Astrocyte (in vitro differentiated cells and primary cell): ENCODE results near the gene MTMR1. TPM values are rescaled to one million over a fixed set of nuclear protein-coding genes. Genes with fewer than 3 reads are reported as not detected.

Source experiments
- DNase-seq: peaks from one replicate; pipeline ENCODE4 v3.0.0-alpha.2; 2010; ENCODE audit warnings: low read depth
- FAIRE-seq: peaks from 2 replicates; lab custom pipeline; 2011; peaks lifted over from hg19 to GRCh38; lab: Jason Lieb, UNC
- H2AFZ ChIP-seq: 2 replicates; pipeline ENCODE4 v1.6.0; 2012; ENCODE audit warnings: low read depth, low read length, inconsistent platforms
- H3K27ac ChIP-seq: 2 replicates; pipeline ENCODE4 v1.5.1; 2011; ENCODE audit warnings: low read depth, low read length, inconsistent platforms
- H3K27me3 ChIP-seq: 2 replicates; pipeline ENCODE4 v1.6.0; 2011; ENCODE audit warnings: low read length, inconsistent platforms; ENCODE audit not compliant: insufficient read depth
- H3K36me3 ChIP-seq: 2 replicates; pipeline ENCODE4 v1.5.1; 2011; ENCODE audit warnings: low read length, inconsistent platforms; ENCODE audit not compliant: insufficient read depth
- H3K4me1 ChIP-seq: 2 replicates; pipeline ENCODE4 v1.5.1; 2011; ENCODE audit warnings: low read length, inconsistent platforms; ENCODE audit not compliant: insufficient read depth
- H3K4me2 ChIP-seq: 2 replicates; pipeline ENCODE4 v1.6.0; 2012; ENCODE audit warnings: low read length, inconsistent platforms
- H3K4me3 ChIP-seq: 2 replicates; pipeline ENCODE4 v1.5.1; 2011; ENCODE audit warnings: low read depth, mild to moderate bottlenecking, low read length, inconsistent platforms; ENCODE audit not compliant: insufficient read depth
- H3K79me2 ChIP-seq: 2 replicates; pipeline ENCODE4 v1.6.0; 2012; ENCODE audit warnings: mild to moderate bottlenecking, low read length, inconsistent platforms; ENCODE audit not compliant: insufficient read depth
- H3K9ac ChIP-seq: 2 replicates; pipeline ENCODE4 v1.6.0; 2012; ENCODE audit warnings: mild to moderate bottlenecking, low read length, inconsistent platforms
- H3K9me3 ChIP-seq: 2 replicates; pipeline ENCODE4 v1.5.1; 2012; ENCODE audit warnings: low read depth, mild to moderate bottlenecking, low read length, inconsistent platforms; ENCODE audit not compliant: insufficient read depth
- H4K20me1 ChIP-seq: 2 replicates; pipeline ENCODE4 v1.6.0; 2012; ENCODE audit warnings: low read length, inconsistent platforms; ENCODE audit not compliant: insufficient read depth
- H3K27ac Mint-ChIP-seq: one replicate; pipeline ENCODE4 v1.8.0; 2021; ENCODE audit warnings: mild to moderate bottlenecking, mixed read lengths; ENCODE audit not compliant: unreplicated experiment
- H3K27me3 Mint-ChIP-seq: one replicate; pipeline ENCODE4 v1.8.0; 2021; ENCODE audit warnings: low read depth, mixed read lengths; ENCODE audit not compliant: unreplicated experiment
- H3K36me3 Mint-ChIP-seq: one replicate; pipeline ENCODE4 v1.8.0; 2021; ENCODE audit warnings: low read depth, mixed read lengths; ENCODE audit not compliant: unreplicated experiment
- H3K4me1 Mint-ChIP-seq: one replicate; pipeline ENCODE4 v1.8.0; 2021; ENCODE audit warnings: low read depth, mixed read lengths; ENCODE audit not compliant: unreplicated experiment
- H3K4me3 Mint-ChIP-seq: one replicate; pipeline ENCODE4 v1.8.0; 2021; ENCODE audit warnings: mild to moderate bottlenecking, moderate library complexity, mixed read lengths; ENCODE audit not compliant: unreplicated experiment
- H3K9me3 Mint-ChIP-seq: one replicate; pipeline ENCODE4 v1.8.0; 2021; ENCODE audit warnings: mild to moderate bottlenecking, mixed read lengths; ENCODE audit not compliant: unreplicated experiment
- CTCF ChIP-seq: IDR thresholded peaks from 2 replicates; pipeline ENCODE4 v1.5.1; 2011; ENCODE audit warnings: low read depth, mild to moderate bottlenecking, inconsistent platforms, low read length, moderate library complexity; ENCODE audit not compliant: insufficient read depth
- EZH2 ChIP-seq: IDR thresholded peaks from 2 replicates; pipeline ENCODE4 v1.6.1; 2012; ENCODE audit warnings: mild to moderate bottlenecking, low read length, inconsistent platforms; ENCODE audit not compliant: insufficient read depth
- total RNA-seq: library from RNA; stranded (reverse); gene quantifications from 2 replicates; pipeline ENCODE4 v1.2.1, GENCODE V29; 2021

The MTMR1 gene
- total RNA-seq, 1 donor from 2014 or later: 18.6 TPM

- Histone ChIP-seq H2AFZ (no peak overlapping the region), H3K4me3 (no peak overlapping the region), H3K4me1 (peaks cover 13% of the 10 kb centered on the region), H3K79me2 (no peaks in the 10 kb centered on the region), H3K27me3 (no peaks in the 10 kb centered on the region), H3K36me3 (no peaks in the 10 kb centered on the region), H3K9me3 (no peaks in the 10 kb centered on the region), H3K9ac (no peak overlapping the region), H4K20me1 (no peaks in the 10 kb centered on the region), H3K4me2 (no peak overlapping the region), H3K27ac (no peak overlapping the region)
- Mint-ChIP-seq H3K4me3 (no peak overlapping the region), H3K27ac (no peak overlapping the region), H3K36me3 (peaks cover 2% of the 10 kb centered on the region), H3K4me1 (peaks cover 12% of the 10 kb centered on the region), H3K9me3 (no peaks in the 10 kb centered on the region), H3K27me3 (no peaks in the 10 kb centered on the region)
- DNase-seq (no peak), FAIRE-seq (no peak)
- TF ChIP-seq EZH2 (no peak), CTCF (no peak)
Observed at GRCh38 chrX:150763303-150763797, 70.2 kb downstream of the MTMR1 start.

- Histone ChIP-seq H3K27ac (no peak overlapping the region), H3K9ac (no peak overlapping the region), H3K9me3 (no peaks in the 10 kb centered on the region), H3K27me3 (no peaks in the 10 kb centered on the region), H3K4me3 (no peak overlapping the region), H3K36me3 (no peaks in the 10 kb centered on the region), H3K4me1 (peaks cover 13% of the 10 kb centered on the region), H2AFZ (no peak overlapping the region), H3K4me2 (no peak overlapping the region), H4K20me1 (no peaks in the 10 kb centered on the region), H3K79me2 (no peaks in the 10 kb centered on the region)
- Mint-ChIP-seq H3K4me3 (no peak overlapping the region), H3K4me1 (peaks cover 12% of the 10 kb centered on the region), H3K27me3 (no peaks in the 10 kb centered on the region), H3K36me3 (peaks cover 2% of the 10 kb centered on the region), H3K9me3 (no peaks in the 10 kb centered on the region), H3K27ac (no peak overlapping the region)
- DNase-seq (no peak), FAIRE-seq (no peak)
- no peak for TF ChIP-seq EZH2
Observed at GRCh38 chrX:150763810-150764209, 70.6 kb downstream of the MTMR1 start.

GRCh38 chrX:150765237-150765636 lies 72.0 kb downstream of the MTMR1 start:
- H3K36me3 Mint-ChIP-seq: no peaks in the 10 kb centered on the region
- peaks cover 12% of the 10 kb centered on the region for H3K4me1 Mint-ChIP-seq
- H3K27me3 Mint-ChIP-seq: no peaks in the 10 kb centered on the region
- Histone ChIP-seq H3K4me2 (no peak overlapping the region), H3K4me1 (peaks cover 13% of the 10 kb centered on the region), H3K4me3 (no peak overlapping the region), H3K9ac (no peak overlapping the region), H2AFZ (no peak overlapping the region), H3K27ac (no peak overlapping the region), H4K20me1 (no peaks in the 10 kb centered on the region), H3K79me2 (no peaks in the 10 kb centered on the region), H3K27me3 (no peaks in the 10 kb centered on the region), H3K9me3 (no peaks in the 10 kb centered on the region), H3K36me3 (no peaks in the 10 kb centered on the region)
- FAIRE-seq (no peak), DNase-seq (no peak)
- TF ChIP-seq EZH2 (no peak), CTCF (no peak)
- H3K27ac Mint-ChIP-seq: no peak overlapping the region
- no peaks in the 10 kb centered on the region for H3K9me3 Mint-ChIP-seq
- no peak overlapping the region for H3K4me3 Mint-ChIP-seq
